GM12878 (cell line): ENCODE data around the gene IPO11. TPM values are rescaled to one million over a fixed set of nuclear protein-coding genes. Genes with fewer than 3 reads are reported as not detected.
A peak's percentile ranks its signal among the peaks of the same experiment; 100 is the strongest.

Experiments
- ATF2 ChIP-seq: IDR thresholded peaks from 2 replicates; pipeline ENCODE4 v1.6.1; 2012; ENCODE audit warnings: low read length, inconsistent platforms
- DPF2 ChIP-seq: fragments of 450-650 bp; IDR thresholded peaks from 2 replicates; pipeline ENCODE4 v1.6.1; 2017; ENCODE audit warnings: mild to moderate bottlenecking
- IKZF1 ChIP-seq: fragments of 450-650 bp; conservative IDR thresholded peaks from 2 replicates; pipeline ENCODE4 v1.6.1; 2017; ENCODE audit warnings: antibody characterized with exemption, mild to moderate bottlenecking
- IKZF2 ChIP-seq, 2 experiments: fragments of 450-650 bp; IDR thresholded peaks; 2 replicates each; pipeline ENCODE4 v1.6.1; 2017; ENCODE audit warnings: mild to moderate bottlenecking in 2 of 2, moderate library complexity in 2 of 2
- IRF4 ChIP-seq: IDR thresholded peaks from 2 replicates; pipeline ENCODE4 v1.6.1; 2011; ENCODE audit warnings: low read depth, low read length
- LARP7 ChIP-seq: fragments of 450-650 bp; IDR thresholded peaks from 2 replicates; pipeline ENCODE4 v1.6.1; 2017; ENCODE audit warnings: mild to moderate bottlenecking
- MTA3 ChIP-seq: IDR thresholded peaks from 2 replicates; pipeline ENCODE4 v1.6.1; 2012; ENCODE audit warnings: low read length, inconsistent platforms, borderline replicate concordance
- PAX8 ChIP-seq: fragments of 450-650 bp; IDR thresholded peaks from 2 replicates; pipeline ENCODE4 v1.6.1; 2017; ENCODE audit warnings: mild to moderate bottlenecking, moderate library complexity
- POLR2AphosphoS5 ChIP-seq: IDR thresholded peaks from 2 replicates; pipeline ENCODE4 v1.6.1; 2011; ENCODE audit warnings: mild to moderate bottlenecking, low read length, inconsistent platforms
- RAD51 ChIP-seq: fragments of 450-650 bp; IDR thresholded peaks from 2 replicates; pipeline ENCODE4 v1.6.1; 2016; ENCODE audit warnings: moderate library complexity, mild to moderate bottlenecking, inconsistent platforms
- RCOR1 ChIP-seq: conservative IDR thresholded peaks from 2 replicates; pipeline ENCODE4 v1.6.1; 2012; ENCODE audit warnings: low read depth, low read length, improper control_type of control experiment
- SIX5 ChIP-seq: IDR thresholded peaks from 2 replicates; pipeline ENCODE4 v1.6.1; 2011; ENCODE audit warnings: mild to moderate bottlenecking, low read depth, low read length, moderate library complexity; ENCODE audit not compliant: severe bottlenecking
- SMAD1 ChIP-seq: fragments of 450-650 bp; IDR thresholded peaks from 2 replicates; pipeline ENCODE4 v1.6.1; 2018; ENCODE audit warnings: mild to moderate bottlenecking, low read depth; ENCODE audit not compliant: partially characterized antibody
- SMC3 ChIP-seq: IDR thresholded peaks from 2 replicates; pipeline ENCODE4 v1.6.1; 2011; ENCODE audit warnings: low read length, improper control_type of control experiment, borderline replicate concordance
- SPI1 ChIP-seq: IDR thresholded peaks from 2 replicates; pipeline ENCODE4 v1.6.1; 2011; ENCODE audit warnings: low read depth, mild to moderate bottlenecking, low read length, moderate library complexity, borderline replicate concordance; ENCODE audit not compliant: insufficient read depth
- SRF ChIP-seq, 2 experiments: IDR thresholded peaks; 2 replicates each; pipeline ENCODE4 v1.6.1; 2011; ENCODE audit warnings: low read depth in 2 of 2, low read length in 2 of 2, mild to moderate bottlenecking in 1 of 2, moderate library complexity in 1 of 2
- STAT1 ChIP-seq: fragments of 450-650 bp; conservative IDR thresholded peaks from 2 replicates; pipeline ENCODE4 v1.6.1; 2014; ENCODE audit warnings: antibody characterized with exemption, mild to moderate bottlenecking
- ZSCAN29 ChIP-seq: fragments of 450-650 bp; IDR thresholded peaks from 2 replicates; pipeline ENCODE4 v1.6.1; 2017; ENCODE audit warnings: mild to moderate bottlenecking, moderate library complexity
- polyA plus RNA-seq, 11 experiments: library from polyadenylated mRNA; depleted of rRNA in 4 of 11; unstranded in 6 of 11; stranded (reverse) in 5 of 11; fragments of >200 nt; fragmentation: Nextera tagmentation in 4 of 11; fragmentation: Illumina TruSeq in 1 of 11; extraction: Ambion mirVana in 4 of 11; extraction: Trizol in 1 of 11; gene quantifications; 1 replicate in 1 of 11; 2 replicates in 10 of 11; pipeline versions ENCODE4 v1.2.1 to v1.2.3, GENCODE V29; 2011 to 2016; ENCODE audit warnings: inconsistent platforms in 2 of 11, missing spikeins in 2 of 11, low read depth in 1 of 11
- total RNA-seq, 4 experiments: library from RNA; depleted of rRNA in 3 of 4; stranded (reverse); fragments of >200 nt in 3 of 4; fragmentation: Illumina TruSeq in 1 of 4; extraction: Trizol in 1 of 4; gene quantifications; 2 replicates each; pipeline versions ENCODE4 v1.2.1 to v1.2.3, GENCODE V29; 2013 to 2021
- TF ChIP-seq, protein P1 (sequence below): fragments of 450-650 bp; formaldehyde crosslinking; IDR thresholded peaks from 2 replicates; pipeline ENCODE4 v1.5.0; 2022; ENCODE audit warnings: mild to moderate bottlenecking, missing genetic modification characterization

IPO11 gene
- total and polyA plus RNA-seq, 10 of the 15 experiments (the other 5 are each of a cell fraction or from before 2014, with no cell fraction given), result 14.1 to 49.3 (median 29.8) TPM

DNA sequence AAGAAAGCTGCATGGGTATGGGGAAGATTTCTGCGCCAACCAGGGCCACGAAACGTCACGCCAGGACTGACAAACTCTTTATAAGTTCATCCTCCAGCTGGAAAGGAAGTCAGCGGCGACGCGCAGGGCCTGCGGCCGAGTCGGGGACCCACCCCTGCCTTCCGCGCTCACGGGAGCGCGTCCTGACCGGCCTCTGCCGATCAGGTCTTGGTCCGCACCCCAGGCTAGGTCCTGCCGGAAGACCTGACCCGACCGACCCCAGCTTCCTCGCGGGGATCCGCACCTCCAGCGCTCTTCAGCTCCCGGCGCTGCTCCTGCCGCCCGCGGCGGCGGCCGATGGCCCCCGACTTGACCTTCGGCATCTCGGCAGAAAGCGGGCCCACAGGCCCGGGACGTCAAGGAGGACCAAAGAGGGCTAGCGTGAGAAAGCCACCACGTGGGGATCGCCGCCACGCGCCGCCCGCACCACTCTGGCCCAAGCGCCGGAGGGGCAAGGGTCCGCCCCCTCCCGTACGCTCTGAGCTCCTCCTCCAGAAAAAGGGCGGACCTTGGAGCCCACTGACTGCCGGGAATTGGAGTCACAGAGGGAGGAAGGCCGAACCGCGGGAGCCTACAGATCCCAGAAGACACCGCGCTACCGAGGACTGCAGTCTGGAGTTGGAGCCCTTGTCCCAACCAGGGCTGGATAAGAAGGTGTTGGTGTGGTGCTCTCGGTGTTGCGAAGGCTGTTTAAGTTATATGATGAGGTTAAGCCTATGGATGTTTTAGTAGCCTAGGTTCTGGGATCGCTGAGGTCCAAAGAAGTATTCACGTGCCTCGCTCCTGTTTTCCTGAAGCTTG is 8.9 kb upstream of the IPO11 start, which contains the start of gene DIMT1 (continued):
- peak; percentile 38; the same call in 1 of the 2 replicates for TF ChIP-seq RAD51
- TF ChIP-seq MTA3, result no peak
- TF ChIP-seq SPI1, result peak; percentile 28; the same call in 1 of the 2 replicates
- TF ChIP-seq ZSCAN29, result no peak
- TF ChIP-seq IKZF1, result peak; percentile 95
- peak in 1 of 2 experiments; percentile 96; a peak in 1 of 4 replicates for TF ChIP-seq IKZF2 (IDR thresholded peaks at IDR 0.05)
- TF ChIP-seq DPF2, result peak; percentile 84; the same call in 1 of the 2 replicates
- peak; percentile 93 for TF ChIP-seq POLR2AphosphoS5
- TF ChIP-seq RCOR1, result 0 out of 2 replicates have a peak, but pooled peaks have one; percentile 87
- TF ChIP-seq, protein P1, sequence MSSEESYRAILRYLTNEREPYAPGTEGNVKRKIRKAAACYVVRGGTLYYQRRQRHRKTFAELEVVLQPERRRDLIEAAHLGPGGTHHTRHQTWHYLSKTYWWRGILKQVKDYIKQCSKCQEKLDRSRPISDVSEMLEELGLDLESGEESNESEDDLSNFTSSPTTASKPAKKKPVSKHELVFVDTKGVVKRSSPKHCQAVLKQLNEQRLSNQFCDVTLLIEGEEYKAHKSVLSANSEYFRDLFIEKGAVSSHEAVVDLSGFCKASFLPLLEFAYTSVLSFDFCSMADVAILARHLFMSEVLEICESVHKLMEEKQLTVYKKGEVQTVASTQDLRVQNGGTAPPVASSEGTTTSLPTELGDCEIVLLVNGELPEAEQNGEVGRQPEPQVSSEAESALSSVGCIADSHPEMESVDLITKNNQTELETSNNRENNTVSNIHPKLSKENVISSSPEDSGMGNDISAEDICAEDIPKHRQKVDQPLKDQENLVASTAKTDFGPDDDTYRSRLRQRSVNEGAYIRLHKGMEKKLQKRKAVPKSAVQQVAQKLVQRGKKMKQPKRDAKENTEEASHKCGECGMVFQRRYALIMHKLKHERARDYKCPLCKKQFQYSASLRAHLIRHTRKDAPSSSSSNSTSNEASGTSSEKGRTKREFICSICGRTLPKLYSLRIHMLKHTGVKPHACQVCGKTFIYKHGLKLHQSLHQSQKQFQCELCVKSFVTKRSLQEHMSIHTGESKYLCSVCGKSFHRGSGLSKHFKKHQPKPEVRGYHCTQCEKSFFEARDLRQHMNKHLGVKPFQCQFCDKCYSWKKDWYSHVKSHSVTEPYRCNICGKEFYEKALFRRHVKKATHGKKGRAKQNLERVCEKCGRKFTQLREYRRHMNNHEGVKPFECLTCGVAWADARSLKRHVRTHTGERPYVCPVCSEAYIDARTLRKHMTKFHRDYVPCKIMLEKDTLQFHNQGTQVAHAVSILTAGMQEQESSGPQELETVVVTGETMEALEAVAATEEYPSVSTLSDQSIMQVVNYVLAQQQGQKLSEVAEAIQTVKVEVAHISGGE (CRISPR knock-in tag), result peak; percentile 26; the same call in 1 of the 2 replicates
- 0 out of 2 replicates have a peak, but pooled peaks have one; percentile 69 for TF ChIP-seq STAT1
- no peak for TF ChIP-seq PAX8
- no peak for TF ChIP-seq SRF (IDR thresholded peaks at IDR 0.05; ENCODE audit: low read depth in 2 of 2, low read length in 2 of 2)
- TF ChIP-seq ATF2, result 0 out of 2 replicates have a peak, but pooled peaks have one; percentile 27
- TF ChIP-seq IRF4, result peak; percentile 5; the same call in 1 of the 2 replicates
- peak; percentile 94 for TF ChIP-seq LARP7
- peak; percentile 85 for TF ChIP-seq SIX5
- TF ChIP-seq SMC3, result 0 out of 2 replicates have a peak, but pooled peaks have one; percentile 13
- TF ChIP-seq SMAD1, result no peak
